ENCODE results near the gene SYNJ2.

SYNJ2 gene

GRCh38 chr6:158043008-158043407, 61.3 kb downstream of the SYNJ2 start:
- DNase-seq (ENCODE audit: low read depth), result no peak

GRCh38 chr6:158043586-158044524, 62.2 kb downstream of the SYNJ2 start:
- DNase-seq (ENCODE audit: low read depth), result no peak

- no peak for DNase-seq (ENCODE audit: low read depth)
Measured at GRCh38 chr6:158044525-158044888, 62.8 kb downstream of the SYNJ2 start.

- DNase-seq (ENCODE audit: low read depth), result no peak
Measured at GRCh38 chr6:158046201-158047126, 64.8 kb downstream of the SYNJ2 start.

- DNase-seq (ENCODE audit: low read depth), result peak; percentile 54
Measured at GRCh38 chr6:158047127-158047518, 65.5 kb downstream of the SYNJ2 start.

GRCh38 chr6:158047563-158048323, 66.1 kb downstream of the SYNJ2 start:
- no peak for DNase-seq (ENCODE audit: low read depth)

- DNase-seq (ENCODE audit: low read depth), result no peak
Measured at GRCh38 chr6:158048589-158048988, 66.9 kb downstream of the SYNJ2 start.

- DNase-seq (ENCODE audit: low read depth), result no peak
Measured at GRCh38 chr6:158049055-158050028, 67.7 kb downstream of the SYNJ2 start.

- no peak for DNase-seq (ENCODE audit: low read depth)
Measured at GRCh38 chr6:158050107-158050735, 68.6 kb downstream of the SYNJ2 start.

- no peak for DNase-seq (ENCODE audit: low read depth)
Measured at GRCh38 chr6:158050955-158051354, 69.3 kb downstream of the SYNJ2 start.

- no peak for DNase-seq (ENCODE audit: low read depth)
Measured at GRCh38 chr6:158051968-158052367, 70.3 kb downstream of the SYNJ2 start.

GRCh38 chr6:158053377-158054313, 72.0 kb downstream of the SYNJ2 start:
- DNase-seq (ENCODE audit: low read depth), result peak; percentile 35

GRCh38 chr6:158056355-158056754, 74.7 kb downstream of the SYNJ2 start:
- no peak for DNase-seq (ENCODE audit: low read depth)

- DNase-seq (ENCODE audit: low read depth), result no peak
Measured at GRCh38 chr6:158056804-158057203, 75.1 kb downstream of the SYNJ2 start.

- DNase-seq (ENCODE audit: low read depth), result no peak
Measured at GRCh38 chr6:158057213-158057987, 75.7 kb downstream of the SYNJ2 start.

GRCh38 chr6:158058171-158058651, 76.5 kb downstream of the SYNJ2 start:
- no peak for DNase-seq (ENCODE audit: low read depth)

GRCh38 chr6:158059108-158059507, 77.4 kb downstream of the SYNJ2 start:
- no peak for DNase-seq (ENCODE audit: low read depth)

Measured in stimulated activated CD8-positive, alpha-beta memory T cell treated with anti-CD3 and anti-CD28 coated beads, Interleukin-12 subunit alpha, Interleukin-12 subunit beta, amount 100 ng/mL, for 4 hours (primary cell).